ENCODE results near the gene PPP2R2B.

The PPP2R2B gene

DNA sequence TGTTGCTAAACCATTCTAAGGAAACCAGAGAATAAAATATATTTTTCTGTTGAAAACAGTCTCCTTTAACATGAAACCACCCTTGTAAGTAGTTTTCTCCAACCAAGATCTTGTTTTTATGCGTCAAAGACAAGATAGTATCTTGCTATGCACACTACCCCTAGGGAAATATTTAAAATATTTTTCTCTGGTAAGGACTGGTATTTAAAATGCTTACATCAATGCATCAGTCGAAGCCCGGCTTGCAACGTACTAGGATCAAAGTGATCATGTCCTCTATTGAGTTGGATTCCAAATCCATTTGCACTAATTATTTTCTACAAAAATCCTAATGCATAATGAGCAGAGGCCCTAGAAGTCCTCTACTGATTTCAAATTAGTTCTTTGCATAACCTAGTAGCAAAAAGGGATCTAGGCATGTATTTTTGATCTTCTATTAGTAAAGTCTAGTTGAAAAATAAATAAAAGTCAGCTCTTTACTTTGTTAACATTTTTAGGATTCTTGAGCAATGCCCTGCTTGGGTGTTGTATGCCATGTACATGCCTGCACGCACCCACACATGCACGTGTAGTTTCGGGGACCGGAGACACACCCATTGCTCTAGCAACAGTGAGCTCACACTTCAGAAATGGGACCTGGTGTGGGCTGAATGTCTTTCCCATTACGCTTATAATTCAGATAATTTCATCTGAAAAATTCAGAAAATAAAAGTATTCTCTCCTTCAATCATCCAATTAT, 197.5 kb downstream of the PPP2R2B start:
- in situ Hi-C loops (cut with HindIII; ENCODE audit: low pct_ligation_motif_present, low sequenced_read_pairs): no loop called here
- no peak overlapping the region for H3K27ac ChIP-seq
- H3K36me3 ChIP-seq (replicated peaks): no peaks in the 10 kb centered on the region
- H3K4me3 ChIP-seq (ENCODE audit: low read depth, low read length): no peak overlapping the region
- TF ChIP-seq, protein P1, sequence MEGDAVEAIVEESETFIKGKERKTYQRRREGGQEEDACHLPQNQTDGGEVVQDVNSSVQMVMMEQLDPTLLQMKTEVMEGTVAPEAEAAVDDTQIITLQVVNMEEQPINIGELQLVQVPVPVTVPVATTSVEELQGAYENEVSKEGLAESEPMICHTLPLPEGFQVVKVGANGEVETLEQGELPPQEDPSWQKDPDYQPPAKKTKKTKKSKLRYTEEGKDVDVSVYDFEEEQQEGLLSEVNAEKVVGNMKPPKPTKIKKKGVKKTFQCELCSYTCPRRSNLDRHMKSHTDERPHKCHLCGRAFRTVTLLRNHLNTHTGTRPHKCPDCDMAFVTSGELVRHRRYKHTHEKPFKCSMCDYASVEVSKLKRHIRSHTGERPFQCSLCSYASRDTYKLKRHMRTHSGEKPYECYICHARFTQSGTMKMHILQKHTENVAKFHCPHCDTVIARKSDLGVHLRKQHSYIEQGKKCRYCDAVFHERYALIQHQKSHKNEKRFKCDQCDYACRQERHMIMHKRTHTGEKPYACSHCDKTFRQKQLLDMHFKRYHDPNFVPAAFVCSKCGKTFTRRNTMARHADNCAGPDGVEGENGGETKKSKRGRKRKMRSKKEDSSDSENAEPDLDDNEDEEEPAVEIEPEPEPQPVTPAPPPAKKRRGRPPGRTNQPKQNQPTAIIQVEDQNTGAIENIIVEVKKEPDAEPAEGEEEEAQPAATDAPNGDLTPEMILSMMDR (IDR thresholded peaks at IDR 0.05; ENCODE audit: low read depth, low read length, missing control alignments): no peak
- DNase-seq: no peak
- no peaks in the 10 kb centered on the region for H3K27me3 ChIP-seq (replicated peaks)

GRCh38 chr5:146675636-146676035, 202.9 kb downstream of the PPP2R2B start:
- no peaks in the 10 kb centered on the region for H3K27me3 ChIP-seq (replicated peaks)
- no peak overlapping the region for H3K27ac ChIP-seq
- TF ChIP-seq, protein P1 (IDR thresholded peaks at IDR 0.05; ENCODE audit: low read depth, low read length, missing control alignments): no peak
- H3K36me3 ChIP-seq (replicated peaks): no peaks in the 10 kb centered on the region
- no peak for DNase-seq
- in situ Hi-C loops (cut with HindIII; ENCODE audit: low pct_ligation_motif_present, low sequenced_read_pairs): no loop called here
- H3K4me3 ChIP-seq (ENCODE audit: low read depth, low read length): no peak overlapping the region

DNA sequence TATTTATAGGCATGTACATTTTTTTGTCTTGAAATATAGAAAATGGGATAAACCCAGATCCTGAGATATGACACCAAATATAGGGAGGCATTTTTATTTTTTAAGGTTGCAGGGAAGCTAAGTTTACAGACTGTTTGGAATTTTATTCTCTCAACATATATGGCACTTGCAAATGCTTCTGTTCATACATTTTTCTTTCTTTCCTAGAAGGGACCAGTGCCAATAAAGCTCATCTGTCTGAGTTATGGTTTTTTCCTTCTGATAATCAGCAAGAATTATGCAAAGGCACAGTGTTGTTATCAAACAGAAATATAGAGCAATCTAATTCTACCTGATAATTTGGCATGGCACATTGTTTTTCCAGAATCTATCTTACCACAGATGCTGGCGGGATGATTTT, 205.7 kb downstream of the PPP2R2B start:
- Histone ChIP-seq H3K27ac (no peak overlapping the region), H3K27me3 (replicated peaks) (no peaks in the 10 kb centered on the region), H3K4me3 (ENCODE audit: low read depth, low read length) (no peak overlapping the region), H3K36me3 (replicated peaks) (no peaks in the 10 kb centered on the region)
- TF ChIP-seq, protein P1 (IDR thresholded peaks at IDR 0.05; ENCODE audit: low read depth, low read length, missing control alignments): no peak
- no peak for DNase-seq
- in situ Hi-C loops (cut with HindIII; ENCODE audit: low pct_ligation_motif_present, low sequenced_read_pairs): no loop called here

GRCh38 chr5:146671561-146672295, 206.8 kb downstream of the PPP2R2B start:
- TF ChIP-seq, protein P1 (IDR thresholded peaks at IDR 0.05; ENCODE audit: low read depth, low read length, missing control alignments): no peak
- in situ Hi-C loops (cut with HindIII; ENCODE audit: low pct_ligation_motif_present, low sequenced_read_pairs): no loop called here
- H3K27ac ChIP-seq: no peak overlapping the region

DNA sequence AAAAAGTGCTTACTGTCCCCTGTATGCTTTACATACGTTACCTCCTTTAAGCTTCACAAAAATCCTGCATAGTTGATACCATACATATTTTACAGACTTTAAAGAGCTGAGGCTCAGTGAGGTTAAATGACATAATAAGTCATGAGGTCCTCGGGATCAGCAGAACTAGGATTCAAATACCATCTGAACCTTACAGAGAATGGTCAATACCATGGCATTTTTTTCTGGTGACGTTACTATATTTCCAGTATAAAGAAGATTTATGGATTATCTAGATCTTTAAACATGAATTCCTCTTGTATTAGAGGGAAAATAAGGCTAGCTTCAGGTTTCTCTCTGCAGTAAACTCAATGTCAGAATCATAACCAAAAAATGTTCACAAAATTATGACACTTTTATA, 208.9 kb downstream of the PPP2R2B start:
- no peaks in the 10 kb centered on the region for H3K27me3 ChIP-seq (replicated peaks)
- DNase-seq: no peak
- H3K4me3 ChIP-seq (ENCODE audit: low read depth, low read length): no peak overlapping the region
- TF ChIP-seq, protein P1 (IDR thresholded peaks at IDR 0.05; ENCODE audit: low read depth, low read length, missing control alignments): no peak
- in situ Hi-C loops (cut with HindIII; ENCODE audit: low pct_ligation_motif_present, low sequenced_read_pairs): no loop called here
- no peak overlapping the region for H3K27ac ChIP-seq
- no peaks in the 10 kb centered on the region for H3K36me3 ChIP-seq (replicated peaks)

More at GRCh38 chr5:146671561-146672295, 206.8 kb downstream of the PPP2R2B start:
- Histone ChIP-seq H3K36me3 (replicated peaks) (no peaks in the 10 kb centered on the region), H3K4me3 (ENCODE audit: low read depth, low read length) (no peak overlapping the region), H3K27me3 (replicated peaks) (no peaks in the 10 kb centered on the region)
- no peak for DNase-seq
